ENCODE measurements around the gene TMTC2. TPM values are rescaled to one million over a fixed set of nuclear protein-coding genes. Genes with fewer than 3 reads are reported as not detected.

The TMTC2 gene
- total RNA-seq, 2 donors from 2014 or later, result 5.5 to 7.1 TPM

DNA sequence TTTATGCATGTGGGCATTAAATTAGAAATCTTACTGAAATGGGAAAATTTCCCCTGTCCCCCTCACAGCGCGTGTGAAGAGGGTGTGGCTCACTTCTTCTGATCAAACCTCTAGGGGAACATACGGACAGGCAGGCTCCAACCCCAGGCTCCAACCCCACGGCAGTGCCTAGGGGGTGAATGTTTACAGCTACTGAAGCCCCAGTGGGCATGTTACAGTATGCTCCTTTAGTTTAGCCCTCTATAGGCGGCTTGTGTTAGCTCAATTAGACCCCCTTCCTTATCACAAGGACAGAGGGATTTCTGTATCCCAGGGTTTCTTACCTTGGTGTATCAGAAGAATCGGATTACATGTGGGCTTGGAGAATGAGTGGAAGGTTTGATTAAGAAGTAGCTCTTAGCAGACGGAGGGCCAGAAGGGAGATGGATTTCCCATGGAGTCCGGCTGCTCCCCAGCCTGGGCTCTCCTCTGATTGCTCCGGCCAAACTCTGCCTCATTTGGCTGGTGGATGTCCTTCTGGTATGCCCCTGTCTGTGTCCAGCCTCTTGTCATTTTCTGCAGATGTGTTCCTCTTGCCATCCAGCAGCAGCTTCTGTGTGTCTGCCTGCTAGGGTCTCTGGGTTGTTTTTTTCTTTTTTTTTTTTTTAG is 223.7 kb downstream of the TMTC2 start:
- intact Hi-C loops (cut with DNase I), result no loop called here
- no peak for DNase-seq (ENCODE audit: low spot score)

DNA sequence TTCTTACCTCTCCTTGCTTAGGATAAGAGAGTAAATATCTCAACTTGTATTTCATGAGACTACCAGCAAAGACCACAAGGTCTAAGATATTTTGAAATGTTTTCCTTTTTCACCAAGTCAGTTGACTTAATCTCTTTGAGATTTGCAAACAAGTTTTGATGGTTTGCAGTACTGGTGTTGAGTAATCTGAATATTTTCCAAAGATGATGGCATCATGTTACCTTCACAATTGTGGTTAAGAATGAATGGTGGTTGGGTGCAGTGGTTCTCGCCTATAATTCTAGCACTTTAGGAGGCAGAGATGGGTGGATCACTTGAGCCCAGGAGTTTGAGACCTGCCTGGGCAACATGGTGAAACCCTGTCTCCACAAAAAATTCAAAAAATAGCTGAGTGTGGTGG is 225.7 kb downstream of the TMTC2 start:
- no peak for DNase-seq (ENCODE audit: low spot score)
- intact Hi-C loops (cut with DNase I), result no loop called here

DNA sequence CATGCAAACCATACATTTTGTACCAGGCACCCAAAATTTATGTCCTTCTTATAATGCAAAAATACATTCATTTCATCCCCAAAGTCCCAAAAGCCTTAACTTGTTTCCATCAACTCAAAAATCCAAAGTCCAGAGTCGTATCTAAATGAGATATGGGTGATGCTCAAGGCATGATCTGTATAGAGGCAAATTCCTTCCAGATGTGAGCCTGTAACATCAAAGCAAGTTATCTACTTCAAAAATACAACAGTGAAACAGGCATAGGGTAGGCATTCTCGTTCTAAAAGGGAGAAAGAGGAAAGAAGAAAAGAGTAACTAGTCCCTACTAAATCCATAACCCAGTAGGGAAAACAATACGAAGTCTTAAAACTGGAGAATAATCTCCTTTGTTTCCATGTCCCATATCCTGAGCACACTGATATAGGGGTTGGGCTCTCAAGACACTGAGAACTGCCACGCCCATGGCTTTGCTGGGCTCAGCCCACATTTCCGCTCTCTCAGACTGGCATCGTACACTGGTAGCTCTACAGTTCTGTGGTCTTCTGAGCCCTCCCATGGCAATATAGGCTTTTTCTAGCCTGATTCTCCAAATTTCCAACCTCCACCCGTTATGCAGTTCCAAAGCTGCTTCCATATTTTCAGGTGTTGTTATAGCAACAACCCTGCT is 232.8 kb downstream of the TMTC2 start:
- intact Hi-C loops (cut with DNase I), result no loop called here

DNA sequence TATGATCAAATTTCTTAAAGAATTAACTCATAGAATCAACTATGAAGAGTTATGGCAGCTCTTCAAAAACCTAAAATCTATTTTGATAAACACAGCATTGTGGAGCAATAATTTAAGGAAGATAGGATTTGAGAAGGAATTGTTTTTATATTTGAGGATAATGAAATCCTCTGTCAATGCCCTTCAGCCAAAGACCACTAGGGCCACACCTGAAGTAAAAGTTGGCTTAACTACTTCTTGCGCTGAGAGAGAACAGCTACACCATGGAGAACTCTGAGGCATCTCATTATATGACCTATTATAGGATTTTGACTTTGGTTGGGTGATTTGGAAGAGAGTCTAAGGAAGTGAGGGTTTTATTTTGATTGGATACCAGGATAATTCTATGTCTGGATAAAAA is 237.2 kb downstream of the TMTC2 start:
- intact Hi-C loops (cut with DNase I), result no loop called here
- DNase-seq (ENCODE audit: low spot score), result no peak

More for the DNA sequence above, 232.8 kb downstream of the TMTC2 start:
- DNase-seq (ENCODE audit: low spot score), result no peak

DNA sequence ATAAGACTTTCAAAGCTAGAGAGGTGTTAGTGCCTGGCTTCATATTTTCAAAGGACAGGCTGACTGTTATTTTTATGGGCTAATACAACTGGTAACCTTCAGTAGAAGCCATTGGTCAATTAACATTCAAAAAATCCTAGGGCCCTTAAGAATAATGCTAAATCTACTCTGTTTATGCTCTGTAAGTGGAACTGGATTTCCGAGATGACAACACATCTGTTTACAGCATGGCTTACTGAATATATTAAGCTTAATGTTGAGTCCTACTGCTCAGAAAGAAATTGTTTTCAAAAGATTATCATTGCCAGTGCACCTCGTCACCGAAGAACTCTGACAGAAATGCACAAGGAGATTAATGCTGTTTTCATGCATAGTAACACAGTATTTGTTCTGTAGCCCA is 239.9 kb downstream of the TMTC2 start:
- intact Hi-C loops (cut with DNase I), result no loop called here
- DNase-seq (ENCODE audit: low spot score), result no peak

DNA sequence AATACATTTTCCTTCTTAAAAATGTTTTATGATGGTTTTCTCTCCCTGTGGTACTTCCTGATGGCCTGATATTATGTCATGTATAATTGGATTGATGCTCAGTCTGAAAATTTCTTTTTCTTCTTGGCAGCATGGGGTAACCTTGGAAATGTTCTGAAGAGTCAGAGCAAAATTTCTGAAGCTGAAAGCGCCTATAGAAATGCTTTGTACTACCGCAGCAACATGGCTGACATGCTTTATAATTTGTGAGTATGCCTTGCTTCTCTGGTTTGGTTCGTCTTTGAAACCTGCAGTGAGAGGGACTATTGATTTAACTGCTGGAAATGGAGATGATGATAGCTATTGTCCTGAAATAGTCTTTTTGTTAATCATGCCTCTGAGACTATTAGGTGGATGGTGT is 243.6 kb downstream of the TMTC2 start:
- intact Hi-C loops (cut with DNase I), result no loop called here

DNA sequence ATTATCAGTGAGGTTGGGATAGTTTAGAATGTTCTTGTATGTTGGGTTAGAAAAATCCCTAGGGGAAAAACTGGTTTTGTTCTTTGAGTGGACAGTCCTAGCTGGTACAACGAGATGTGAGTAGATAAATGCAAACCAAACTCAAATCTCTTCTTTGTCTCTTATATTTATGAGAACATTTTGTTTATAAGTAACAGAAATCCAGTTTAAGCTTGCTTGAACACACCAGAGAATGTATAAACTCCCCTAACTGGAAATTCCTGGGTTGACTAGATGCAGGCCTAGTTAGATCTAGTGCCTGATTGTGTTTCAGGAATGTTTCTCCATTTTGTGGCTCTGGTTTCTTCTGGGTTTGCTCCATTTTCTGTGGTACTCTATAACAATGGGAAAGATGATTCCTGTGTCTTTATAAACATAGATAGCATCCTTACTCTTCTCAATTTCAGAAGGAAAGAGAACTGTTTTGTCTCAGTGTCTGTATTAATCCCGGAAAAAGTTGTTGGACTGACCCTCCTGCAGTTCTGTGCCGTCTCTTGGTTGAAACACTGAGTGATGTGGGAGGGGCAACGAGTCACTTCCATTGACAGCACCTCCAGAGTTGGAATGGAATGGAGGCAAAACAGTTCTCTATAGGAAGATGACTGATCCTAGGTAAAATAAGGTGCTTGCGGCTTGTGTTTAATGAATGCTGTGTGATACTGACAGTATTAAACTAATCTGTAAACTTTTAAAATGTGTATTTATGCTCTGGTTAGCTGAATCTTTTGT is 244.8 kb downstream of the TMTC2 start:
- DNase-seq (ENCODE audit: low spot score), result no peak
- intact Hi-C loops (cut with DNase I), result no loop called here

More for the DNA sequence above, 243.6 kb downstream of the TMTC2 start:
- DNase-seq (ENCODE audit: low spot score), result no peak

DNA sequence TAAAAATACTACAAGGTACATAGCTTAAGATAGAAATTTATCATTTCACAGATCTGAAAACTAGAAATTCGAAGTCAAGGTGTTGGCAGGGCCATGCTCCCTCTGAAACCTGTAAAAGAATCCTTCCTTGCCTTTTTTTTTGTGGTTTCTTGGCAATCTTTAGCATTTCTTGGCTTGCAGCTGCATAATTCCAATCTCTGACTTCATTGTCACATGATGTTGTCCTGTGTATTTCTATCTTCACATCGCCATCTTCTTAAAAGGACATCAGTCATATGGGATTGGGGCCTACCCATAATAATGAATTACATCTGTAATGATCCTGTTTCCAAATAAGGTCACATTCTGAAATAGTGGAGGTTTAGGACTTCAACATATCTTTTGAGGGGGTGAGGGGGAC is 250.4 kb downstream of the TMTC2 start:
- DNase-seq (ENCODE audit: low spot score), result no peak
- intact Hi-C loops (cut with DNase I), result no loop called here

DNA sequence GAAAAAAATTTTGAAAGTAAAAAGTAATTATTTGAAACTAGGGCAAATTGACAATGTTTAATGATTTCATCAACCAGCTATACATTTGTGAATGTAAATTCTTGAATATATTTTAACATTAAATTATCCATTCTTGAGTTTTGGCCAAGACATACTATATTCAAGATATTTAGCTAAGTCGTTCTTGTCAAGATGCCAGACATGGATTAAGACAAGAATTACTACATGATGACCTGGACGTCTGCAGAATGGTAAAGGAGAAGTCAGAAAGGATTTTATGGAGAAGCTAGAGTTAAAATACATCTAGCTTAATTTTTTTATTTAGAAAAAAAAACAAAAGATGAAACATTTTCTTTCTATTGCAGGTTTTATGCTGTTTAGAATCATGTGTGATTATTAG is 255.8 kb downstream of the TMTC2 start:
- no peak for DNase-seq (ENCODE audit: low spot score)
- intact Hi-C loops (cut with DNase I), result no loop called here

DNA sequence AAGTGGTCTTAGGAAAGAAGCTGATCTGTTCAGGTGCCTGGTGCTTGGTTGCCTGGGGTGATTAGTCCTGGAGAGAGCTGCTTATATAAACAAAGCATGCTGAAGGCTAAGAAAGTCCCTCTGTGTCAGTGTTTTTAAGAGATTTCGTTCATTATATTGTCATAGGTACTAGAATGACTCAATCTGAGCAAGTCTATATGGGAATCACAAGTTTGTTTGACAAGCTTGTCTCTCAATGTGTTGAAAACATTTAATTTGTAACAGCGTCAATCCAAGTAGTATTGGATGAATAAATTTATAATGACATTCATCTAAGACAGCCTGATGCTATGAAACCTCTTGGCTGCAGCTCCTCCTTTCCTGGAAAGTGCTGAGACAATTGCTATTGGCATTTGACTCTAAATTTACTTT is 256.3 kb downstream of the TMTC2 start:
- DNase-seq (ENCODE audit: low spot score), result no peak
- intact Hi-C loops (cut with DNase I), result no loop called here

DNA sequence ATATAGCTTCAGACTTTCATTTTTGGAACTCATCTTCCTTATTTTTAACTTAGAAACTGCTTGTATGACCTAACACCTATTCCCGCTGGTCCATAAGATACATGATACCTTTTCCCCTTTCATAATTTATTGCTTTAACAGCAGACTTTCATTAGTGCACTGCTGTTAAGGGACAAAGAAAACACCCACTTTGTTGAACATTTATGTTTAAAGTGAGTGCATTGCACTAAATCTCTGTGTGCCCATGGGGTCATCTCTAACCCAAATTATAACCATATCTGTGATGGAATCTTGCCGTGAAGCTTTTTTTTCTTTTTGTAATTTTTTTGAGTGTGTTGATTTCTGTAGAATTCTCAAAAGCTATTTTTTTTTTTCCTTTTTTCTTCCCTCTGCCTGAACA is 261.8 kb downstream of the TMTC2 start:
- no peak for DNase-seq (ENCODE audit: low spot score)
- intact Hi-C loops (cut with DNase I), result no loop called here

DNA sequence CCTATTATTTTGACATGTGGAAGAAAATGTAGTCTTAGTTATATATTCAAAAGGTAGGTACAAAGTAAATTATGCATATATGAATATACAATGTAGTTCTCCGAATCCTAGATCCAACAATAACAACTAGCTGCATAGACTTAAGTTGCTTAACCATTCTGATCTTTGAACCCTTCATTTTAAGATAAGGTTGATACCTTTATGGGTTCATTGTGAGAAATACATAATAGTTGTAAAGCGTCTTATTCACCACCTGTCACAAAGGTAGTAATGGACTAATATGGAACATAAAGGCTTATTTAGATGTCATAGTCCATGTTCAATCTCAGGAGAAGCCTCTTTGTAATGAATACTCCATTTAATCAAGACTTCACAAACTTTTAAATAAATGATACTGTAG is 263.6 kb downstream of the TMTC2 start:
- intact Hi-C loops (cut with DNase I), result no loop called here

DNA sequence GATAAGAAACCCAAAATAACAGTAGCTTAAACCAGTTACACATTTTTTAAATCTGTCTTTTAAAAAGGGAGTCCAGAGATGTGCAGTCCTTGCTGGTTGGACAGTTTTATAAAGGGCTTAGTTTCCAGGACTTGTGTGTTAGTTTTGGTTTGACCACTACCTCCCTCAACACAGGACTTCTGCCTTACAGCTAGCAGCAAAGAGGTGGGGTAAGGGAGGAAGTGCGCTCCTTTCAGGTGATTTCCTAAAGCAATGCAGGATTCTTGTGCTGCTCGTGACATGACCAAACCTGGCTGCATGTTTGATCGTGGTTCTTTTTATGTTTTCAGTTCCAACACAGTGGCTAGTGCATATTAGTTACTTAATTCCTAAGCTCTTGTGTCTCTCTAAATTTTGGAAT is 266.2 kb downstream of the TMTC2 start:
- no peak for DNase-seq (ENCODE audit: low spot score)
- intact Hi-C loops (cut with DNase I), result no loop called here

More for the DNA sequence above, 263.6 kb downstream of the TMTC2 start:
- no peak for DNase-seq (ENCODE audit: low spot score)

DNA sequence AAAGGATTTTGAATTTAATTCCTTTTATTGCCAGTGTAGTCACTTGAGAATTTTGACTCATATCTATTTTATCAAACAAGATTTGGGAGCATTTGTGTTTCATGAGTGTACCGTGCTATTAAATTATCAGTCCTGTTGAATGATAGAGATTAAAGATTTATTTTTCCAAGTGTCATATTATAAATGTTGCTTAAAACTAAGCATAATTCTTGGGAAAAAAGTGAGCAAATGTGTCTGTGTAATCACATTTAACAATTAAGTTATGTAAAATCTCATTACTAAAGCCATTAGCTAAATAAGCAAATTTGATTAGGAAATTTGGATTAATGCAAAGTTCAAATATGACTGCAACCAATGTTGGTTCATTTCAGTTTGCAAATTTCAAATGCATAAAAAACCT is 266.7 kb downstream of the TMTC2 start:
- intact Hi-C loops (cut with DNase I), result no loop called here

DNA sequence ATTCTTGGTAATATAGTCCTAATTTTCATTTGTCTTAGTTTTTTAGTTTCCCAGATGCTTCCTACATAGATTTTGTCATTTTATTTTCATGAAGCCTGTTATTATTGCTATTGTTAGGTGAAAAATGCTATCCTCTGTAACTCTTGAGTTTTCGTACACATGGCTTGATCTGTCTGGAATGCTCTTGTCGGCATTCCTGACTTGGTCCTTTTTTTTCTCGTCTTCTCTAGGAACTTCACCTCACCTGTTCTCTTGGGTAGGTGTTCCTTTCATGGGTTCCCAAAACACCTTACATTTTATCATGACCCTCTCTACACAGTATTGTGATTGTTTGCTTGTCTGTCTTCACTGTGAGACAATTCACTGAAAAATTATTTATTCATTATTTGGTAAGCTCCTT is 267.4 kb downstream of the TMTC2 start:
- no peak for DNase-seq (ENCODE audit: low spot score)

More for the DNA sequence above, 266.7 kb downstream of the TMTC2 start:
- DNase-seq (ENCODE audit: low spot score), result no peak

DNA sequence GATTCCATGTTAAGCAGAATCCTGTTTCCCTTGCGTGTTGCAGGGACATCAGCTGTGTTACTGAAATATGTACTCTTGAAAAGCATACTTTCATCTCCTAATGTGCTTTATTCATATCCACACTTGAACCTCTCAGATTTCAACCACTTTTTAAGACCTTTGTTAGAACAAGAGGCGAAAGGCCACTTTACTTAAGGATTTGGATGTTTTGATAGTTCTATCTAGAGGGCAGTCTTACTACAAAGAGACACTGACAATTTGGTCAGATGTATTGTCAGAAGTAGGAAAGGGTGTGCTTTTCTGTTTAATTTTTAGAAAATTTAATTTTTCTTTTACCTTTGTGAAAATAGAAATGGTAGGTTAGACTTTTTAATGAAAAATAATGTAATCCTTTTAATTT is 267.9 kb downstream of the TMTC2 start:
- no peak for DNase-seq (ENCODE audit: low spot score)
- intact Hi-C loops (cut with DNase I), result no loop called here

More for the DNA sequence above, 267.4 kb downstream of the TMTC2 start:
- intact Hi-C loops (cut with DNase I), result no loop called here

DNA sequence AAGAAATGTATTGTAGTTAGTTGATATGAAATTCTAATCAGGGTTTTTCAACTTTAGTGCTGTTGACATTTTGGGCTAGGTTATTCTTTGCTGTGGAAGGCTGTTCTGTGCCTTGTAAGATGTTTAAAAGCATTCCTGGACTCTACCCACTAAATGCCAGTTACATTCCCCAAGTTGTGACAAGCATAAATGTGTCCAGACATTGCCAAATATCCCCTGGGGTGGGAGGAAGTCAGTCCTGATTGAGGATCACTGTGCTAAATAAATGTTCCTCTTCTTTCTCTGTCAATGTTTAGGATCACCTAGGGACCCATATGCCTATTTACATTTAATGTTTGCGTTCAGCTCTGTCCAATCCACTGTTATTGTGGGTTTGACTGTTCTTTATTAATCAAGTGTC is 268.3 kb downstream of the TMTC2 start:
- intact Hi-C loops (cut with DNase I), result no loop called here

DNA sequence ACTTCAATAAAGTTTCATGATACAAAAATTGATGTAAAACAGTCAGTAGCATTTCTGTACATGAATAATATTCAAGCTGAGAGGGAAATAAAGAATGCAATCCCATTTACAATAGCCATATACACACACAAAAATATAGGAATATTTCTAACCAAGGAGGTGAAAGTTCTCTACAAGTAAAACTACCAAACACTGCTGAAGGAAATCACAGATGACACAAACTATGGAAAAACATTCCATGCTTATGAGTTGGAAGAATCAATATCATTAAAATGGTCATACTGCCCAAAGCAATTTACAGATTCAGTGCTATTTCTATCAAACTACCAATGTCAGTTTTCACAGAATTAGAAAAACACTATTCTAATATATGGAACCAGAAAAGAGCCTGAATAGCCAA is 272.3 kb downstream of the TMTC2 start:
- intact Hi-C loops (cut with DNase I), result no loop called here
- no peak for DNase-seq (ENCODE audit: low spot score)

More for the DNA sequence above, 268.3 kb downstream of the TMTC2 start:
- no peak for DNase-seq (ENCODE audit: low spot score)

DNA sequence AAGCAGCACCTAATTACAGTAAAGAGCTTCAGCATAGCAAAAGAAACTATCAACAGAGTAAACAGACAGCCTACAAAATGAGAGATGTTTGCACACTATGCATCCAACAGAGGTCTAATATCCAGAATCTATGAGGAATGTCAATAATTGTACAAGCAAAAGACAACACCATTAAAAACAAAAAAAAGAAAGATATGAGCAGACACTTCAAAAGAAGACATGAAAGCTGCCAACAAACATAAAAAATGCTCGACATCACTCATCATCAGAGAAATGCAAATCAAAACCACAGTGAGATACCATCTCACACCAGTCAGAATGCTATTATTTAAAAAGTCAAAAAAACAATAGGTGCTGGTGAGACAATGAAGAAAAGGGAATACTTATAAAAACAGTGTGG is 273.1 kb downstream of the TMTC2 start:
- DNase-seq (ENCODE audit: low spot score), result no peak
- intact Hi-C loops (cut with DNase I), result no loop called here

DNA sequence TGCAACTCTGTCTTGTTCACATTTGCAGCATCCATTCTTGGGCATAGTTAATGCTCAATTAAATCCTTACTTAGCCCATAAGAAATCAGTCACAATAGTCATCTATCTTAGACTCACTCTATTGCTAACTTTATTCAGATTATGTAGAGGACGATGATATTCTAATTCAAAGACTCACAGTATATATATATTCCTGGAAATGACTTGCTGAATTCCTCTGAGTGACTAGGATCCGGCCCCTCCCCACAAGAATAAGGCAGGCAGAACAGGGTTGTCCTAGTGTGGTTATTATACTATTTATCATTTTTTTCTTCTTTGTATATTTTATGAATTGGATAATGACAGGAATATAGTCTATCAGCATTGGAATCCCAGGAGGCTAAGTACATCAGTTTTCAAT is 275.1 kb downstream of the TMTC2 start:
- intact Hi-C loops (cut with DNase I), result no loop called here
- no peak for DNase-seq (ENCODE audit: low spot score)

DNA sequence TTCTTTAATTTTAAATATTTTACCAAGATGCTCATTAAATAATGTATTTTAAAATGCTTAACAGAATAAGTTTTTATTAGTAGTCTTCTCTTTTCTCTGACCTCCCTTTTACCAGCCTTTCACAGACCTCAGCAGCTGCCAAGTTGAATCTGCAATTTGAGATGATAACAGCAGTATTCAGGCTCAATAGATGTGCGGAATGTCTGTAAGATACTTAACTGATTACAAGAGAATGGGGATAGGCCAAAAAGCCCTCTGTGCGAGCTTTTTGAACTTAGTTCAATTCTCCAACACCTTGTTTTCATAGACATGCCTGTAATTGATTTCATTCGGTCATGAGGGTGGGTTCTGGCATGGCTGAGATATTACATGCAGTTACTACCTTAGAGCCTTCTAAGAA is 277.2 kb downstream of the TMTC2 start:
- no peak for DNase-seq (ENCODE audit: low spot score)
- intact Hi-C loops (cut with DNase I), result no loop called here
